Type B pancreatic cell (in vitro differentiated cells): ENCODE measurements around the gene DNAJB4. TPM values are rescaled to one million over a fixed set of nuclear protein-coding genes. Genes with fewer than 3 reads are reported as not detected.
A peak's percentile ranks its signal among the peaks of the same experiment; 100 is the strongest.

Experiments used
- DNase-seq: peaks from one replicate; pipeline ENCODE4 v3.0.0; 2021; ENCODE audit warnings: mixed read lengths; ENCODE audit not compliant: unreplicated experiment; ENCODE audit errors: extremely low spot score
- H3K27ac Mint-ChIP-seq: 2 replicates; pipeline ENCODE4 v1.8.0; 2021; ENCODE audit warnings: mild to moderate bottlenecking, mixed read lengths
- H3K27me3 Mint-ChIP-seq: 2 replicates; pipeline ENCODE4 v1.8.0; 2021; ENCODE audit warnings: mixed read lengths
- H3K36me3 Mint-ChIP-seq: 2 replicates; pipeline ENCODE4 v1.8.0; 2021; ENCODE audit warnings: mixed read lengths
- H3K4me1 Mint-ChIP-seq: one replicate; pipeline ENCODE4 v1.8.0; 2021; ENCODE audit warnings: mixed read lengths; ENCODE audit not compliant: unreplicated experiment
- H3K4me3 Mint-ChIP-seq: 2 replicates; pipeline ENCODE4 v1.8.0; 2021; ENCODE audit warnings: mild to moderate bottlenecking, mixed read lengths
- H3K9me3 Mint-ChIP-seq: 2 replicates; pipeline ENCODE4 v1.8.0; 2021; ENCODE audit warnings: mixed read lengths
- CTCF ChIP-seq: fragments of 200-600 bp; sonication (generic); conservative IDR thresholded peaks from 2 replicates; pipeline ENCODE4 v1.5.0; 2021; ENCODE audit warnings: antibody characterized with exemption, mild to moderate bottlenecking
- total RNA-seq: library from RNA; stranded (reverse); gene quantifications from 2 replicates; pipeline ENCODE4 v1.2.1, GENCODE V29; 2021; ENCODE audit warnings: low replicate concordance

DNAJB4 gene
- total RNA-seq, 1 donor from 2014 or later = 27.7 TPM

- no peak overlapping the region for H3K27ac Mint-ChIP-seq
- H3K27me3 Mint-ChIP-seq = peaks cover 56% of the 10 kb centered on the region
- peak overlapping the region; percentile 80 for H3K4me3 Mint-ChIP-seq
- no peak for TF ChIP-seq CTCF
- H3K36me3 Mint-ChIP-seq = no peaks in the 10 kb centered on the region
- H3K9me3 Mint-ChIP-seq = no peaks in the 10 kb centered on the region
- peaks cover 13% of the 10 kb centered on the region for H3K4me1 Mint-ChIP-seq
- DNase-seq = no peak
Measured at GRCh38 chr1:78047631-78048030, 42.9 kb downstream of the DNAJB4 start.

- Mint-ChIP-seq H3K9me3 (no peaks in the 10 kb centered on the region), H3K36me3 (no peaks in the 10 kb centered on the region), H3K4me1 (peaks cover 13% of the 10 kb centered on the region), H3K27ac (no peak overlapping the region), H3K4me3 (no peak overlapping the region), H3K27me3 (peaks cover 47% of the 10 kb centered on the region)
- no peak for DNase-seq
- TF ChIP-seq CTCF = no peak
Measured at GRCh38 chr1:78048446-78048845, 43.7 kb downstream of the DNAJB4 start.

DNA sequence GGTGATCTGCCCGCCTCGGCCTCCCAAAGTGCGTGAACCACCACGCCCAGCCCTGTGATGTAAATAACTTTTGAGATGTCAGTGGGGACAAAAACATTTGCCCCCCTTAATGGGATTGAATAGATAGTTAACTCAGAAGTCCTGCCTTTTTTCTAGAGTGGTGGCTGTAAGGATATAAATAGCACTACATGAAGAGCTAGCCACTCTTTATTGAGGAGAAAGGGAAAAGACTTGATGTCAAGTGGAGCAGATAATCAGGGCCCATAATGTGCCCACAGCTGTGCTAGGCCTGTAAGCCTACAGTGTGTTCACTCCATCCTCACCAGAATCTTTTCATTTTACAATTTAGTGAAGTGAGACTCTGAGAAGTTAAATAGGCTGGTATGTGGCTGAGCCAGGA, 44.7 kb downstream of the DNAJB4 start:
- no peak for DNase-seq
- Mint-ChIP-seq H3K27me3 (peaks cover 40% of the 10 kb centered on the region), H3K36me3 (no peaks in the 10 kb centered on the region)

DNA sequence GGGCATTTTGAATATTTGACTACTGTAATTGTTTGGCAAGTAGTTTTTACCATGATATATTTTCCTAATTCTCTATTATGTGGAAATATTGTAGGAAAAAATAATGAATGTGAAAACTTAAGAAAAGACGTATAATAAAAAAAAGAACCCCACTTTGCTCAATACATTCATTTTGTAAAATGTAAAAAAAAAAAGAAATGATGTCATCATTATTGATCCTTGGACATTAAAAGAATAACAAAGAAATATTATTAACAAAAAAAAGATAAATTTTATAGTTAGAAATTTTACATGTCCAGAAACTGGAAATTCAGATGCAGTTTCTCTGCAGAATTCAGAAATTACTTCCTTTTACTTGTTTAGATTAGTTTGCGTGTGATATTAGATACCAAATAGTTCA, 46.3 kb downstream of the DNAJB4 start:
- no peak for TF ChIP-seq CTCF
- peaks cover 13% of the 10 kb centered on the region for H3K4me1 Mint-ChIP-seq
- no peak overlapping the region for H3K4me3 Mint-ChIP-seq
- no peaks in the 10 kb centered on the region for H3K36me3 Mint-ChIP-seq
- H3K27me3 Mint-ChIP-seq = peaks cover 27% of the 10 kb centered on the region
- H3K9me3 Mint-ChIP-seq = no peaks in the 10 kb centered on the region
- H3K27ac Mint-ChIP-seq = no peak overlapping the region
- DNase-seq = no peak

More for the DNA sequence above, 44.7 kb downstream of the DNAJB4 start:
- Mint-ChIP-seq H3K9me3 (no peaks in the 10 kb centered on the region), H3K4me3 (no peak overlapping the region), H3K4me1 (peaks cover 13% of the 10 kb centered on the region), H3K27ac (no peak overlapping the region)
- no peak for TF ChIP-seq CTCF

- TF ChIP-seq CTCF = no peak
- Mint-ChIP-seq H3K4me3 (no peak overlapping the region), H3K27me3 (peaks cover 9% of the 10 kb centered on the region), H3K9me3 (no peaks in the 10 kb centered on the region), H3K4me1 (no peaks in the 10 kb centered on the region), H3K27ac (no peak overlapping the region), H3K36me3 (no peaks in the 10 kb centered on the region)
- no peak for DNase-seq
Measured at GRCh38 chr1:78052685-78053405, 48.1 kb downstream of the DNAJB4 start.

DNA sequence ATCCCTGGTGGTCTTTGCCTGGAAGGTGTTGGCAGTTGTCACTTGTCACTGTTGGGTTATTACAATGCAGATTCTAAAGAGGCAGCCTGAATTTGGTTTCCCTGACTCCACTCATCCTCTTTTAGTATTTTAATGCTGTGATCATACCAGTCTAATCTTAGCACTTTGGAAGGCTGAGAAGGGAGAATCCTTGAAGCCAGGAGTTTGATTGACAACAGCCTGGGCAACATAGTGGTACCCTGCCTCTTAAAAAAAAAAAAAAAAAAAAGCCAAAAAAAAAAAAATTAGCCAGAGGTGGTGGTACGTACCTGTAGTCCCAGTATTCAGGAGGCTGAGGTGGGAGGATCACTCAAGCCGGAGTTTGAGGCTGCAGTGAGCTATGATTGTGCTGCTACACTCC, 48.8 kb downstream of the DNAJB4 start:
- H3K27ac Mint-ChIP-seq = no peak overlapping the region
- TF ChIP-seq CTCF = no peak
- no peaks in the 10 kb centered on the region for H3K4me1 Mint-ChIP-seq
- H3K36me3 Mint-ChIP-seq = no peaks in the 10 kb centered on the region
- H3K4me3 Mint-ChIP-seq = no peak overlapping the region
- DNase-seq = no peak
- no peaks in the 10 kb centered on the region for H3K9me3 Mint-ChIP-seq
- peaks cover 3% of the 10 kb centered on the region for H3K27me3 Mint-ChIP-seq
